Measurements from ENCODE around the gene DRC1.

- TF ChIP-seq CTCF (conservative IDR thresholded peaks at IDR 0.05; ENCODE audit: low read length): no peak
- no peak for TF ChIP-seq EZH2phosphoT487 (IDR thresholded peaks at IDR 0.05; ENCODE audit: borderline replicate concordance, low read depth, low read length)
Measured at GRCh38 chr2:26466662-26467310, 65.1 kb downstream of the DRC1 start.
